T-helper 1 cell treated with Interleukin-12 subunit alpha and Interleukin-12 subunit beta and Interleukin-4 antibody, amounts not matched to agents 30 μg/mL and 1 μg/mL, for 36 hours (primary cell): ENCODE measurements around the gene NUP205.
A peak's percentile ranks its signal among the peaks of the same experiment; 100 is the strongest.

ENCODE experiments used
- H3K27ac Mint-ChIP-seq: one replicate; pipeline ENCODE4 v1.8.0; 2021; ENCODE audit warnings: mild to moderate bottlenecking, mixed read lengths
- H3K27me3 Mint-ChIP-seq: one replicate; pipeline ENCODE4 v1.8.0; 2021; ENCODE audit warnings: low read depth, mixed read lengths
- H3K36me3 Mint-ChIP-seq: one replicate; pipeline ENCODE4 v1.8.0; 2021; ENCODE audit warnings: low read depth, mixed read lengths
- H3K4me1 Mint-ChIP-seq: one replicate; pipeline ENCODE4 v1.8.0; 2021; ENCODE audit warnings: low read depth, mixed read lengths
- H3K4me3 Mint-ChIP-seq: one replicate; pipeline ENCODE4 v1.8.0; 2021; ENCODE audit warnings: mild to moderate bottlenecking, moderate library complexity, mixed read lengths
- H3K9me3 Mint-ChIP-seq: one replicate; pipeline ENCODE4 v1.8.0; 2021; ENCODE audit warnings: mixed read lengths

The NUP205 gene, protein sequence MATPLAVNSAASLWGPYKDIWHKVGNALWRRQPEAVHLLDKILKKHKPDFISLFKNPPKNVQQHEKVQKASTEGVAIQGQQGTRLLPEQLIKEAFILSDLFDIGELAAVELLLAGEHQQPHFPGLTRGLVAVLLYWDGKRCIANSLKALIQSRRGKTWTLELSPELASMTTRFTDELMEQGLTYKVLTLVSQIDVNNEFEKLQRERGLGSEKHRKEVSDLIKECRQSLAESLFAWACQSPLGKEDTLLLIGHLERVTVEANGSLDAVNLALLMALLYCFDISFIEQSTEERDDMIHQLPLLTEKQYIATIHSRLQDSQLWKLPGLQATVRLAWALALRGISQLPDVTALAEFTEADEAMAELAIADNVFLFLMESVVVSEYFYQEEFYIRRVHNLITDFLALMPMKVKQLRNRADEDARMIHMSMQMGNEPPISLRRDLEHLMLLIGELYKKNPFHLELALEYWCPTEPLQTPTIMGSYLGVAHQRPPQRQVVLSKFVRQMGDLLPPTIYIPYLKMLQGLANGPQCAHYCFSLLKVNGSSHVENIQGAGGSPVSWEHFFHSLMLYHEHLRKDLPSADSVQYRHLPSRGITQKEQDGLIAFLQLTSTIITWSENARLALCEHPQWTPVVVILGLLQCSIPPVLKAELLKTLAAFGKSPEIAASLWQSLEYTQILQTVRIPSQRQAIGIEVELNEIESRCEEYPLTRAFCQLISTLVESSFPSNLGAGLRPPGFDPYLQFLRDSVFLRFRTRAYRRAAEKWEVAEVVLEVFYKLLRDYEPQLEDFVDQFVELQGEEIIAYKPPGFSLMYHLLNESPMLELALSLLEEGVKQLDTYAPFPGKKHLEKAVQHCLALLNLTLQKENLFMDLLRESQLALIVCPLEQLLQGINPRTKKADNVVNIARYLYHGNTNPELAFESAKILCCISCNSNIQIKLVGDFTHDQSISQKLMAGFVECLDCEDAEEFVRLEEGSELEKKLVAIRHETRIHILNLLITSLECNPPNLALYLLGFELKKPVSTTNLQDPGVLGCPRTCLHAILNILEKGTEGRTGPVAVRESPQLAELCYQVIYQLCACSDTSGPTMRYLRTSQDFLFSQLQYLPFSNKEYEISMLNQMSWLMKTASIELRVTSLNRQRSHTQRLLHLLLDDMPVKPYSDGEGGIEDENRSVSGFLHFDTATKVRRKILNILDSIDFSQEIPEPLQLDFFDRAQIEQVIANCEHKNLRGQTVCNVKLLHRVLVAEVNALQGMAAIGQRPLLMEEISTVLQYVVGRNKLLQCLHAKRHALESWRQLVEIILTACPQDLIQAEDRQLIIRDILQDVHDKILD (N-terminal part only)

GRCh38 chr7:135557455-135558336 lies at the start of gene NUP205:
TSS of gene NUP205 (plus strand) at chr7:135557917. CDS start at chr7:135557945, 28 bp downstream.
- peaks cover 7% of the 10 kb centered on the region for H3K36me3 Mint-ChIP-seq
- peaks cover 15% of the 10 kb centered on the region for H3K4me1 Mint-ChIP-seq
- H3K27me3 Mint-ChIP-seq: no peaks in the 10 kb centered on the region
- peak within 1 kb of the TSS; percentile 6 for H3K4me3 Mint-ChIP-seq
- H3K9me3 Mint-ChIP-seq: no peaks in the 10 kb centered on the region
- H3K27ac Mint-ChIP-seq: peak within 1 kb of the TSS; percentile 63

DNA sequence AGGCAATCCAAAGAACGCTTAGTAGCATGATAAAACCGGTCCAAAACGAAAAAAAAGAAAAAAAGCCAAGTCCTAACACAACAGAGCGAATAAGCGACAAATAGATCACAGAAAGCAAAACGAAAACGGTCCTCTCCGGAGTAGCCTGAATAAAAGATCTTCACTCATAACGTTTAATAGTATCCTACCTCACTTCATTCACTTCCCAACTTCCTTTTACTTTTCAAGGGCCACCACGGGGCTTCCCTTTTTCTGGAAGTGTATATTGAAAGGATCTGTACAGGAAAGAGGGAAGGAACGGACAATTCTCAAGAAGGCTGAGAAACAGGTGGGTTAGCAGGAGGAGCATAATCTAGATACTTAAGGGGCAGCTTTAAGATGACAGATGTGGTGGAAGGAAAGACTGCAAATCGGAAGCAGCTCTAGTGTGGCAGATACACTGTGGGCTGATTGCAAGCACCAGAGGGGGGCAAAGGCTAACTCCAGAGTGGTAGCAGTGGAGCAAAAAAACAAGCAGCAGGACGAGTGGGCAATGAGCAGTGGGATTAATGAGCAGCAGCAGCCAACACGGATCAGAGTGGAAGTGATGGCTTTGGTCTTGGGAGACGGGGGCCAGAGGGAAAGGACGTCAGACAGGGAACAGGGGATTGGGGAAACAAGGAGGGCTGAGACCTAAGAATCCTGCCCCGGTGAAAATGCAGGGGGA lies 48.7 kb upstream of the NUP205 start:
- no peaks in the 10 kb centered on the region for H3K9me3 Mint-ChIP-seq
- H3K36me3 Mint-ChIP-seq: no peaks in the 10 kb centered on the region
- peaks cover 4% of the 10 kb centered on the region for H3K4me1 Mint-ChIP-seq
- H3K4me3 Mint-ChIP-seq: no peak overlapping the region
- no peaks in the 10 kb centered on the region for H3K27me3 Mint-ChIP-seq
- H3K27ac Mint-ChIP-seq: no peak overlapping the region

- Mint-ChIP-seq H3K36me3 (no peaks in the 10 kb centered on the region), H3K9me3 (no peaks in the 10 kb centered on the region), H3K27ac (no peak overlapping the region), H3K27me3 (no peaks in the 10 kb centered on the region), H3K4me1 (peaks cover 4% of the 10 kb centered on the region), H3K4me3 (no peak overlapping the region)
These were observed 48.2 kb upstream of the NUP205 start for GRCh38 chr7:135509589-135509838.

- H3K9me3 Mint-ChIP-seq: no peaks in the 10 kb centered on the region
- H3K4me3 Mint-ChIP-seq: no peak within 1 kb of the TSS
- no peak within 1 kb of the TSS for H3K27ac Mint-ChIP-seq
- no peaks in the 10 kb centered on the region for H3K27me3 Mint-ChIP-seq
- H3K36me3 Mint-ChIP-seq: no peaks in the 10 kb centered on the region
- peaks cover 4% of the 10 kb centered on the region for H3K4me1 Mint-ChIP-seq
These were observed 47.7 kb upstream of the NUP205 start, which contains the start of gene CNOT4 for GRCh38 chr7:135509839-135510591. TSS of gene CNOT4 (minus strand) at chr7:135510102. CDS start at chr7:135438331, 71,771 bp downstream.

DNA sequence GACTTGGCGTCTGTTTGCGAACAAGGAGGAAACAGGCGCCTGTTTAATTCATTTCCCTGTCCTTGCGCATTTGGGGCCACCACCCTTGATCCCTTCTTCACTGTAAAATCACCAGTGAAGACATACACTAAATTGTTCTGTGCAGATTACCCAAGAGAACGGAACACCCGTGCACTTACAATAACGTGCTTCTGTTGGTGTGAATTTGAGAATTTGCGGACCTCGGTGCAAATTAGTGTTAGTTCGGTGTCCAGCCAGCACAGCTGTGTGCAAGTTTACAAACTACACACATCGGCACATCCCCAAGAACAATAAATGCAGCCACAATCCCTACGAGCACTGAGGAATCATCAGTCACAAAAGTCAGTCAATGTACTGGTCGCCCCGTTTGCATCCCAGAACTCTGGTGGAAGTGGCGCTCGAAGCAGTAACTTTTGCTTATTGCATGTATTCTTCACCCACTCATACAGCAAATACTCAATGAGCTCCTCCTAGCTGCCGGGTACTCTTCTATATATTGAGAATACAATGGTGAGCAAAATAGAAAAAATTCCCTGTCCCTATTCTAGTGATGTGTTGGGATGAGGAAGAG lies 47.0 kb upstream of the NUP205 start:
- Mint-ChIP-seq H3K27me3 (no peaks in the 10 kb centered on the region), H3K36me3 (no peaks in the 10 kb centered on the region), H3K4me1 (peaks cover 4% of the 10 kb centered on the region), H3K4me3 (no peak overlapping the region), H3K27ac (no peak overlapping the region), H3K9me3 (no peaks in the 10 kb centered on the region)

- Mint-ChIP-seq H3K36me3 (no peaks in the 10 kb centered on the region), H3K4me1 (peaks cover under 1% of the 10 kb centered on the region), H3K4me3 (no peak overlapping the region), H3K27me3 (peaks cover 4% of the 10 kb centered on the region), H3K9me3 (no peaks in the 10 kb centered on the region), H3K27ac (no peak overlapping the region)
These were observed 45.4 kb upstream of the NUP205 start for GRCh38 chr7:135512135-135512887.

DNA sequence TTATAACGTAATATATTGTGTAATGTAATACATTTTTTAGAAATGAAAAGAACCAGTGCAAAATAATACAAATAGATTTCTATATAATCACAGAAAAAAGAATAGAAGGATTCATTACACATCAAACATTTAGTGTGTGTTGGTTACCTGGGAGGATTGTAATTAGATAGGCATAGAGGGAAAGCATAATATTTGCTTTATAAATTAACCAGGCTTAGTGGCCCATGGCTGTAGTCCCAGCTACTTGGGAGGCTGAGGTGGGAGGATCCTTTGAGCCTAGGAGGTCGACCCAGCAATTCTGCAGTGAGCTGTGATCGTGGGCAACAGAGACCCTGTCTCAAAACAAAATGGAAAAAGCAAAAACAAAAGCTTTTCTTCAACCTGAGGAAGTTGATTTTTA lies 42.9 kb upstream of the NUP205 start:
- Mint-ChIP-seq H3K27me3 (peaks cover 4% of the 10 kb centered on the region), H3K27ac (no peak overlapping the region), H3K4me1 (no peaks in the 10 kb centered on the region), H3K9me3 (no peaks in the 10 kb centered on the region), H3K36me3 (no peaks in the 10 kb centered on the region), H3K4me3 (no peak overlapping the region)

DNA sequence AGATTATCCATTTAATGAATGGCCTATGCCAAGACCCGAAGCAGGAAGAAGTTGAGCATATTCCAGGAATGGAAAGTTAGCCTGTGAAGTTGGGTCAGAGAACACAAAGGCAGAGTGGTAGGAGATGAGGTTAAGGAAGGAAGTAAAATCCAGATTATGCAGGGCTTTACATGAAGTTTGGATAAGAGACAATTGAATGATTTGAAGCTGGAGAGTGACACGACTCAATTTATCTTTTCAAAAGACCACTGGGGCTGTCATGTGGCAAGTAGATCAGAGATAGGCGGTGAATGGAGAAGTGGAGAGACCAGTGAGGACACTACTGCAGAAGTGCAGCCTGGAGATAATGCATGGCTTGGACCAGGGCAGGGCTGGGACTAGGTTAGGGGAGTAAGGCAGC lies 40.7 kb upstream of the NUP205 start:
- H3K27me3 Mint-ChIP-seq: peaks cover 4% of the 10 kb centered on the region
- H3K4me1 Mint-ChIP-seq: no peaks in the 10 kb centered on the region
- H3K36me3 Mint-ChIP-seq: no peaks in the 10 kb centered on the region
- no peak overlapping the region for H3K4me3 Mint-ChIP-seq
- no peak overlapping the region for H3K27ac Mint-ChIP-seq
- H3K9me3 Mint-ChIP-seq: no peaks in the 10 kb centered on the region

- no peaks in the 10 kb centered on the region for H3K36me3 Mint-ChIP-seq
- no peak overlapping the region for H3K4me3 Mint-ChIP-seq
- H3K9me3 Mint-ChIP-seq: no peaks in the 10 kb centered on the region
- no peaks in the 10 kb centered on the region for H3K4me1 Mint-ChIP-seq
- peaks cover 4% of the 10 kb centered on the region for H3K27me3 Mint-ChIP-seq
- H3K27ac Mint-ChIP-seq: no peak overlapping the region
These were observed 39.0 kb upstream of the NUP205 start for GRCh38 chr7:135518748-135519147.

GRCh38 chr7:135519233-135519688 lies 38.5 kb upstream of the NUP205 start:
- H3K36me3 Mint-ChIP-seq: no peaks in the 10 kb centered on the region
- no peaks in the 10 kb centered on the region for H3K9me3 Mint-ChIP-seq
- H3K4me1 Mint-ChIP-seq: no peaks in the 10 kb centered on the region
- no peak overlapping the region for H3K4me3 Mint-ChIP-seq
- H3K27ac Mint-ChIP-seq: no peak overlapping the region
- peaks cover 4% of the 10 kb centered on the region for H3K27me3 Mint-ChIP-seq

- Mint-ChIP-seq H3K27me3 (peaks cover 4% of the 10 kb centered on the region), H3K27ac (no peak overlapping the region), H3K9me3 (no peaks in the 10 kb centered on the region), H3K4me1 (no peaks in the 10 kb centered on the region), H3K36me3 (no peaks in the 10 kb centered on the region), H3K4me3 (no peak overlapping the region)
These were observed 37.8 kb upstream of the NUP205 start for GRCh38 chr7:135519871-135520270.

DNA sequence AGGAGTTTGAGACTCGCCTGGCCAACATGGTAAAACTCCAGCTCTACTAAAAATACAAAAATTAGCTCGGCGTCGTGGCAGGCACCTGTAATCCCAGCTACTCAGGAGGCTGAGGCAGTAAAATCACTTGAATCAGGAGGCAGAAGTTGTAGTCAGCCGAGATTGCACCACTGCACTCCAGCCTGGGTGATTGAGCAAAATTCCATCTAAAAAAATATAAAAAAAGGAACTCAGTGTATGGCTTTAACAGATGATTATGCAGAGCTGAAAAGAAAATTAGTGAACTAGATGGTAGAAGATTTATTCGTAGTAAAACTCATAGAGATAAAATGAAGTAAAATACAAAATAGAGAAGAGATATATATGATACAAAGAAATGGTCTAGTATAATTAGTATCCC lies 35.2 kb upstream of the NUP205 start:
- Mint-ChIP-seq H3K27ac (no peak overlapping the region), H3K4me3 (no peak overlapping the region), H3K27me3 (peaks cover 6% of the 10 kb centered on the region), H3K36me3 (no peaks in the 10 kb centered on the region), H3K9me3 (no peaks in the 10 kb centered on the region), H3K4me1 (no peaks in the 10 kb centered on the region)
